Measurements from ENCODE around the gene S100A12. TPM values are rescaled to one million over a fixed set of nuclear protein-coding genes. Genes with fewer than 3 reads are reported as not detected.

S100A12 gene
- total RNA-seq, 1 experiment from 2014 or later: not detected

DNA sequence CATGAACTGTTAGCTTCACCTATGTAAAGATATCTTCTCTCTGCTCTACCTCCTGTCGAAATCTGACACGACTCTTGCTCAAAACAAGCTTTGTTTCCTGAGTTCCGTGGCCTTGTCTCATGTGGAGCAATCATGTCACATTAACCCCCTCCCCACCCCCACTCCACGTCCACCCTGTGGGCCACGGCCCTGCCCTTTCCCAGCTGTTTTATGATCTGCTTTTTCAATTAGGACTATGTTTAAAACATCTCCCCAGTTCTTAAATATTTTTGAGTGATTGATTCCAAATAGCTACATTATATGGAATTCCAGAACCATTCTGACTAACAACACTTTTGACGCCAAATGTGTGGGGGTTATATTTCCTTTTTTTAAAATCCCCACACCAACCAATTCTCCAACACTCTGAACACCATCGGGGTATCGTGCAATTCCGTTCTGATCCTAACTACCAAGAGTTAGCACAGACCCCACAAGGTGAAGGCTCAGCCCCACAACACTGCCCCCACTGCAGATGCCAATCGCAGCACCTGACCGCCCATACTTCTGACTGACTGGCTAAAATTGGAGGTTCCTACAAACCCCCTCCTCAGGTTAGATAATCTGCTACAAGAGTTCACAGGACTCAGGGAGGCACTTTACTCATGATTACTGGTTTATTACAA lies 28.1 kb upstream of the S100A12 start:
- Histone ChIP-seq H2BK12ac (ENCODE audit: insufficient read length, low read depth, low read length) (no peak overlapping the region), H3K27me3 (ENCODE audit: insufficient read depth, low read length) (no peaks in the 10 kb centered on the region), H2AFZ (ENCODE audit: low read length) (no peak overlapping the region), H3K9ac (ENCODE audit: extremely low read depth, insufficient read length, low read length) (no peak overlapping the region), H2BK120ac (ENCODE audit: low read depth, low read length, poor library complexity, severe bottlenecking) (no peak overlapping the region), H4K91ac (ENCODE audit: insufficient read length, low read depth, low read length) (no peak overlapping the region), H3K27ac (ENCODE audit: insufficient read length, low read depth, low read length) (no peak overlapping the region), H3K9me3 (ENCODE audit: control insufficient read depth, low read depth, low read length) (no peaks in the 10 kb centered on the region), H3T11ph (ENCODE audit: low read length) (no peak overlapping the region), H3K56ac (ENCODE audit: insufficient read length, low read depth, low read length) (no peak overlapping the region), H3K79me1 (ENCODE audit: insufficient read depth, low read depth, low read length, poor library complexity, severe bottlenecking) (no peaks in the 10 kb centered on the region), H2BK5ac (ENCODE audit: insufficient read length, low read length) (no peak overlapping the region), H3K4ac (ENCODE audit: low read depth, low read length) (no peak overlapping the region), H3K4me2 (ENCODE audit: insufficient read depth, insufficient read length, low read length) (no peak overlapping the region), H3K79me2 (ENCODE audit: insufficient read depth, low read length) (no peaks in the 10 kb centered on the region), H4K8ac (replicated peaks; ENCODE audit: insufficient read length, low read depth, low read length) (no peak overlapping the region), H2BK20ac (ENCODE audit: low read depth, low read length, poor library complexity, severe bottlenecking) (no peak overlapping the region), H3K14ac (ENCODE audit: insufficient read depth, low read length) (no peak overlapping the region), H3K23me2 (ENCODE audit: insufficient read length, low read depth, low read length, poor library complexity, severe bottlenecking) (no peaks in the 10 kb centered on the region), H2AK5ac (ENCODE audit: insufficient read length, low read length) (no peak overlapping the region), H4K5ac (ENCODE audit: insufficient read length, low read depth, low read length) (no peak overlapping the region), H3K23ac (ENCODE audit: insufficient read length, low read depth, low read length) (no peak overlapping the region), H3K18ac (ENCODE audit: insufficient read length, low read depth, low read length) (no peak overlapping the region), H3K4me1 (ENCODE audit: insufficient read depth, low read length) (peaks cover 3% of the 10 kb centered on the region; the same call in 1 of the 2 replicates), H2BK15ac (ENCODE audit: low read depth, low read length) (no peak overlapping the region), H4K20me1 (ENCODE audit: control insufficient read depth, insufficient read depth, insufficient read length) (no peaks in the 10 kb centered on the region)
- Mint-ChIP-seq H3K27me3 (ENCODE audit: low read depth) (peaks cover 37% of the 10 kb centered on the region), H3K4me1 (peaks cover 7 to 24% of the 10 kb centered on the region in 2 experiments; a peak in 3 of 4 replicates), H3K27ac (peak overlapping the region in 1 of 3 experiments; percentile 90; a peak in 1 of 7 replicates), H3K4me3 (no peak overlapping the region), H3K36me3 (ENCODE audit: insufficient read depth in 1 of 3, low read depth in 3 of 3) (peaks cover 0 to 3% (median 0%) of the 10 kb centered on the region in 3 experiments; a peak in 3 of 7 replicates), H3K9me3 (peaks cover 5 to 6% of the 10 kb centered on the region in 2 experiments)
- peak; percentile 14 for DNase-seq
- no CpG with 5 or more reads among the region's 11 CpGs for WGBS (ENCODE audit: extremely low coverage, insufficient read length, low lambda C conversion rate)
- TF ChIP-seq, protein P1, sequence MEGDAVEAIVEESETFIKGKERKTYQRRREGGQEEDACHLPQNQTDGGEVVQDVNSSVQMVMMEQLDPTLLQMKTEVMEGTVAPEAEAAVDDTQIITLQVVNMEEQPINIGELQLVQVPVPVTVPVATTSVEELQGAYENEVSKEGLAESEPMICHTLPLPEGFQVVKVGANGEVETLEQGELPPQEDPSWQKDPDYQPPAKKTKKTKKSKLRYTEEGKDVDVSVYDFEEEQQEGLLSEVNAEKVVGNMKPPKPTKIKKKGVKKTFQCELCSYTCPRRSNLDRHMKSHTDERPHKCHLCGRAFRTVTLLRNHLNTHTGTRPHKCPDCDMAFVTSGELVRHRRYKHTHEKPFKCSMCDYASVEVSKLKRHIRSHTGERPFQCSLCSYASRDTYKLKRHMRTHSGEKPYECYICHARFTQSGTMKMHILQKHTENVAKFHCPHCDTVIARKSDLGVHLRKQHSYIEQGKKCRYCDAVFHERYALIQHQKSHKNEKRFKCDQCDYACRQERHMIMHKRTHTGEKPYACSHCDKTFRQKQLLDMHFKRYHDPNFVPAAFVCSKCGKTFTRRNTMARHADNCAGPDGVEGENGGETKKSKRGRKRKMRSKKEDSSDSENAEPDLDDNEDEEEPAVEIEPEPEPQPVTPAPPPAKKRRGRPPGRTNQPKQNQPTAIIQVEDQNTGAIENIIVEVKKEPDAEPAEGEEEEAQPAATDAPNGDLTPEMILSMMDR (conservative IDR thresholded peaks at IDR 0.05): no peak

Measured in H9 (cell line).